GM12878 (cell line): ENCODE data around the gene EXOSC1. TPM values are rescaled to one million over a fixed set of nuclear protein-coding genes. Genes with fewer than 3 reads are reported as not detected.

ENCODE experiments used
- ATAC-seq: fragments of 200-7000 bp; cut with Tn5 transposase; 3 replicates; pipeline ENCODE4 v1.9.1; 2020; ENCODE audit warnings: mild to moderate bottlenecking, moderate library complexity
- BruUV-seq: library from RNA; stranded (reverse); fragments of 400-500 nt; replicated peaks from 2 replicates; lab custom pipeline; 2021; lab: Mats Ljungman, UMichigan
- CTCF ChIA-PET: fragments of 300-600 bp; sonication (Branson Sonifier 250); formaldehyde crosslinking; extraction: SDS; loops from one replicate; lab custom pipeline; 2021; ENCODE audit warnings: inconsistent platforms; lab: Yijun Ruan, JAX
- POLR2A ChIA-PET: fragments of 350-600 bp; formaldehyde crosslinking; extraction: SDS; loops from one replicate; lab custom pipeline; 2021; ENCODE audit warnings: inconsistent platforms; lab: Charles Lee
- RAD21 ChIA-PET: fragments of 300-600 bp; sonication (Branson Sonifier 250); formaldehyde crosslinking; loops from one replicate; lab custom pipeline; 2023; ENCODE audit warnings: antibody characterized with exemption; ENCODE audit not compliant: unreplicated experiment; lab: Charles Lee
- SMC1A ChIA-PET: fragments of 300-600 bp; sonication (Branson Sonifier 250); formaldehyde crosslinking; loops from one replicate; lab custom pipeline; 2023; ENCODE audit not compliant: unreplicated experiment, uncharacterized antibody; lab: Charles Lee
- DNase-seq: peaks from one replicate; pipeline ENCODE4 v3.0.0-alpha.2; 2011; ENCODE audit warnings: low read depth, low spot score
- FAIRE-seq: peaks from 3 replicates; lab custom pipeline; 2011; peaks lifted over from hg19 to GRCh38; lab: Jason Lieb, UNC
- H2AFZ ChIP-seq: 2 replicates; pipeline ENCODE4 v1.6.0; 2011; ENCODE audit warnings: low read depth, low read length, control low read depth; ENCODE audit not compliant: control insufficient read depth
- H3K27ac ChIP-seq: 2 replicates; pipeline ENCODE4 v1.5.1; 2011; ENCODE audit warnings: control low read depth; ENCODE audit not compliant: control insufficient read depth, insufficient read depth
- H3K27me3 ChIP-seq, 2 experiments: replicated peaks in 1 of 2; 2 replicates each; pipeline versions ENCODE4 v1.6.0 to v1.6.1; 2011; ENCODE audit warnings: low read length in 1 of 2; ENCODE audit not compliant: control insufficient read depth in 2 of 2, insufficient read depth in 2 of 2
- H3K36me3 ChIP-seq, 2 experiments: 2 replicates each; pipeline ENCODE4 v1.5.1; 2011; ENCODE audit warnings: low read length in 1 of 2; ENCODE audit not compliant: control insufficient read depth in 2 of 2, insufficient read depth in 2 of 2
- H3K4me1 ChIP-seq: 2 replicates; pipeline ENCODE4 v1.6.1; 2011; ENCODE audit warnings: mild to moderate bottlenecking, low read length, moderate library complexity, mixed read lengths; ENCODE audit not compliant: control insufficient read depth, insufficient read depth
- H3K4me2 ChIP-seq: 2 replicates; pipeline ENCODE4 v1.6.0; 2011; ENCODE audit warnings: control low read depth; ENCODE audit not compliant: control insufficient read depth, insufficient read depth
- H3K4me3 ChIP-seq: fragments of 200-600 bp; sonication (generic); 2 replicates; pipeline ENCODE4 v1.5.1; 2016
- H3K79me2 ChIP-seq: 2 replicates; pipeline ENCODE4 v1.6.0; 2011; ENCODE audit warnings: low read length; ENCODE audit not compliant: control insufficient read depth, insufficient read depth
- H3K9ac ChIP-seq: 2 replicates; pipeline ENCODE4 v1.8.0; 2011; ENCODE audit warnings: low read length, control low read depth, mixed read lengths; ENCODE audit not compliant: control insufficient read depth, insufficient read depth
- H3K9me3 ChIP-seq: replicated peaks from 3 replicates; pipeline ENCODE4 v1.5.1; 2011; ENCODE audit warnings: mild to moderate bottlenecking, low read length; ENCODE audit not compliant: control insufficient read depth, insufficient read depth
- H4K20me1 ChIP-seq: 2 replicates; pipeline ENCODE4 v1.6.0; 2011; ENCODE audit not compliant: control insufficient read depth, insufficient read depth
- EGR1 ChIP-seq, 2 experiments: IDR thresholded peaks; 1 replicate in 1 of 2; 2 replicates in 1 of 2; pipeline ENCODE4 v1.6.1; 2011 to 2012; ENCODE audit warnings: low read depth in 2 of 2, low read length in 2 of 2, borderline replicate concordance in 1 of 2, mild to moderate bottlenecking in 1 of 2, moderate library complexity in 1 of 2
- ETV6 ChIP-seq, 2 experiments: fragments of 450-650 bp in 1 of 2; IDR thresholded peaks in 1 of 2; conservative IDR thresholded peaks in 1 of 2; 2 replicates each; pipeline ENCODE4 v1.6.1; 2014; ENCODE audit warnings: antibody characterized with exemption in 1 of 2, borderline replicate concordance in 1 of 2, low read depth in 1 of 2, mild to moderate bottlenecking in 1 of 2, moderate library complexity in 1 of 2
- FOXK2 ChIP-seq: fragments of 450-650 bp; IDR thresholded peaks from 2 replicates; pipeline ENCODE4 v1.6.1; 2017; ENCODE audit warnings: mild to moderate bottlenecking, moderate library complexity
- PAX8 ChIP-seq: fragments of 450-650 bp; IDR thresholded peaks from 2 replicates; pipeline ENCODE4 v1.6.1; 2017; ENCODE audit warnings: mild to moderate bottlenecking, moderate library complexity
- TARDBP ChIP-seq: IDR thresholded peaks from 2 replicates; pipeline ENCODE4 v1.6.1; 2016; ENCODE audit warnings: borderline replicate concordance
- WGBS: methylation state at CpG from one replicate; pipeline ENCODE4 v1.1.6; 2016; ENCODE audit warnings: low lambda C conversion rate; ENCODE audit not compliant: insufficient replicate concordance, insufficient coverage; ENCODE audit errors: missing lambda C conversion rate; 5-methylcytosine and 5-hydroxymethylcytosine counted together
- in situ Hi-C: fragments of 300-500 bp; cut with MboI; formaldehyde crosslinking; loops from 9 replicates; pipeline ENCODE4 v1.14.3; 2018; ENCODE audit warnings: mixed read lengths
- intact Hi-C: fragments of 100-400 bp; cut with micrococcal nuclease; formaldehyde crosslinking; loops from one replicate; pipeline ENCODE4 v1.14.2; 2022; ENCODE audit not compliant: unreplicated experiment
- polyA plus RNA-seq, 11 experiments: library from polyadenylated mRNA; depleted of rRNA in 4 of 11; unstranded in 6 of 11; stranded (reverse) in 5 of 11; fragments of >200 nt; fragmentation: Nextera tagmentation in 4 of 11; fragmentation: Illumina TruSeq in 1 of 11; extraction: Ambion mirVana in 4 of 11; extraction: Trizol in 1 of 11; gene quantifications; 1 replicate in 1 of 11; 2 replicates in 10 of 11; pipeline versions ENCODE4 v1.2.1 to v1.2.3, GENCODE V29; 2011 to 2016; ENCODE audit warnings: inconsistent platforms in 2 of 11, missing spikeins in 2 of 11, low read depth in 1 of 11
- total RNA-seq, 4 experiments: library from RNA; depleted of rRNA in 3 of 4; stranded (reverse); fragments of >200 nt in 3 of 4; fragmentation: Illumina TruSeq in 1 of 4; extraction: Trizol in 1 of 4; gene quantifications; 2 replicates each; pipeline versions ENCODE4 v1.2.1 to v1.2.3, GENCODE V29; 2013 to 2021
- TF ChIP-seq, protein P1 (sequence below): fragments of 450-650 bp; IDR thresholded peaks from 2 replicates; pipeline ENCODE4 v1.6.1; 2018; ENCODE audit warnings: mild to moderate bottlenecking, low read depth, moderate library complexity; ENCODE audit not compliant: partially characterized antibody
- TF ChIP-seq, protein P2 (sequence below): fragments of 450-650 bp; IDR thresholded peaks from 2 replicates; pipeline ENCODE4 v1.6.1; 2017; ENCODE audit warnings: low read depth, mild to moderate bottlenecking, moderate library complexity
- TF ChIP-seq, protein P3 (sequence below): fragments of 450-650 bp; formaldehyde crosslinking; IDR thresholded peaks from 2 replicates; pipeline ENCODE4 v1.4.0; 2020; ENCODE audit warnings: mild to moderate bottlenecking, moderate library complexity

EXOSC1 gene
- total and polyA plus RNA-seq, 10 of the 15 experiments (the other 5 are each of a cell fraction or from before 2014, with no cell fraction given), result 43.4 to 121 (median 75.1) TPM

DNA sequence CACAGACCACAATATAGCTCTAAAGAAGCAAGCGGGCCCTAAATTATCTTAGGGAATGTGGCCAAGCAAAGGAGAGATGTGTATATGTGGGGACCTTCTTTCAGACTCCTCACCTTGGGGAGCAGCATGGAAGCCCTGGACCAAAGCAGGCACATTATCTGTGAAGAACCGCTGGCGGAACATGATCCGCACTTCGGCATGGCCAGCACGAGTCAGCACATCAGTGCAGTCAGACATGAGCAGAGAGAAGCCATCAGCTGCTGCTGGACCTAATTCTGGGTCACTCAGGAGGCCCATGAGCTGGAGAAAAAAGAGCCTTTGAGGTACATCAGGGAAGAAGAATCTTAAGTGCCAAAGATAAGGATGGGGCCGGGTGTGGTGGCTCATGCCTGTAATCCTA is 14.1 kb upstream of the EXOSC1 start (continued):
- TF ChIP-seq, protein P1, sequence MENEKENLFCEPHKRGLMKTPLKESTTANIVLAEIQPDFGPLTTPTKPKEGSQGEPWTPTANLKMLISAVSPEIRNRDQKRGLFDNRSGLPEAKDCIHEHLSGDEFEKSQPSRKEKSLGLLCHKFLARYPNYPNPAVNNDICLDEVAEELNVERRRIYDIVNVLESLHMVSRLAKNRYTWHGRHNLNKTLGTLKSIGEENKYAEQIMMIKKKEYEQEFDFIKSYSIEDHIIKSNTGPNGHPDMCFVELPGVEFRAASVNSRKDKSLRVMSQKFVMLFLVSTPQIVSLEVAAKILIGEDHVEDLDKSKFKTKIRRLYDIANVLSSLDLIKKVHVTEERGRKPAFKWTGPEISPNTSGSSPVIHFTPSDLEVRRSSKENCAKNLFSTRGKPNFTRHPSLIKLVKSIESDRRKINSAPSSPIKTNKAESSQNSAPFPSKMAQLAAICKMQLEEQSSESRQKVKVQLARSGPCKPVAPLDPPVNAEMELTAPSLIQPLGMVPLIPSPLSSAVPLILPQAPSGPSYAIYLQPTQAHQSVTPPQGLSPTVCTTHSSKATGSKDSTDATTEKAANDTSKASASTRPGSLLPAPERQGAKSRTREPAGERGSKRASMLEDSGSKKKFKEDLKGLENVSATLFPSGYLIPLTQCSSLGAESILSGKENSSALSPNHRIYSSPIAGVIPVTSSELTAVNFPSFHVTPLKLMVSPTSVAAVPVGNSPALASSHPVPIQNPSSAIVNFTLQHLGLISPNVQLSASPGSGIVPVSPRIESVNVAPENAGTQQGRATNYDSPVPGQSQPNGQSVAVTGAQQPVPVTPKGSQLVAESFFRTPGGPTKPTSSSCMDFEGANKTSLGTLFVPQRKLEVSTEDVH, result no peak
- TF ChIP-seq, all 136 proteins: peak for 0

DNA sequence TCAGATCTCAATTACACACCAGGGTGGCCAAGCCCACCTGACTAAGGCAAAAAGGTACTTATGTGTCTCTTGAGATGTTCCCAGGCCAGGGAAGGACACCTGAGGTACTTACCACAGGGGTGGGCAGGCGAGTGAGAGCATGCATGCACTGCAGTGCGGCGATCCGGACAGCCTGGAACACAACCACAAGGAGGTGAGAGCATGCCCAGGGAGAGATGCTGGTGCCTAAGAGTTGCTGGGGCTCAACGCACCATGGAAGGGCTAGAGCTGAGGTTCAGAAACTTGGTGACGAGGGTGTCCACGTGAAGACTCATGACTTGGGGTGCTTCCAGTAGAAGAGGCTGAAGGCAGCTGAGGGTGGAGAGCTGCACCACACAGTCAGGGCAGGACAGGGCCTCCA is 13.3 kb upstream of the EXOSC1 start:
- Histone ChIP-seq H2AFZ (no peak overlapping the region), H3K27me3 (no peaks in the 10 kb centered on the region), H3K79me2 (no peaks in the 10 kb centered on the region), H3K9ac (no peak overlapping the region), H4K20me1 (no peaks in the 10 kb centered on the region), H3K36me3 (peaks cover 25 to 50% of the 10 kb centered on the region in 2 experiments), H3K9me3 (no peaks in the 10 kb centered on the region), H3K4me1 (no peaks in the 10 kb centered on the region), H3K27ac (no peak overlapping the region), H3K4me2 (no peak overlapping the region), H3K4me3 (no peak overlapping the region)
- FAIRE-seq, result no peak
- TF ChIP-seq TARDBP (no peak), EGR1 (IDR thresholded peaks at IDR 0.05; ENCODE audit: borderline replicate concordance in 1 of 2, low read depth in 2 of 2, low read length in 2 of 2) (no peak), PAX8 (no peak), ETV6 (conservative IDR thresholded peaks at IDR 0.05 in 1 of 2, IDR thresholded peaks at IDR 0.05 in 1 of 2; ENCODE audit: borderline replicate concordance in 1 of 2, low read depth in 1 of 2) (no peak), FOXK2 (no peak)
- TF ChIP-seq, protein P2, sequence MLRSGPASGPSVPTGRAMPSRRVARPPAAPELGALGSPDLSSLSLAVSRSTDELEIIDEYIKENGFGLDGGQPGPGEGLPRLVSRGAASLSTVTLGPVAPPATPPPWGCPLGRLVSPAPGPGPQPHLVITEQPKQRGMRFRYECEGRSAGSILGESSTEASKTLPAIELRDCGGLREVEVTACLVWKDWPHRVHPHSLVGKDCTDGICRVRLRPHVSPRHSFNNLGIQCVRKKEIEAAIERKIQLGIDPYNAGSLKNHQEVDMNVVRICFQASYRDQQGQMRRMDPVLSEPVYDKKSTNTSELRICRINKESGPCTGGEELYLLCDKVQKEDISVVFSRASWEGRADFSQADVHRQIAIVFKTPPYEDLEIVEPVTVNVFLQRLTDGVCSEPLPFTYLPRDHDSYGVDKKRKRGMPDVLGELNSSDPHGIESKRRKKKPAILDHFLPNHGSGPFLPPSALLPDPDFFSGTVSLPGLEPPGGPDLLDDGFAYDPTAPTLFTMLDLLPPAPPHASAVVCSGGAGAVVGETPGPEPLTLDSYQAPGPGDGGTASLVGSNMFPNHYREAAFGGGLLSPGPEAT, result no peak
- TF ChIP-seq, protein P3, sequence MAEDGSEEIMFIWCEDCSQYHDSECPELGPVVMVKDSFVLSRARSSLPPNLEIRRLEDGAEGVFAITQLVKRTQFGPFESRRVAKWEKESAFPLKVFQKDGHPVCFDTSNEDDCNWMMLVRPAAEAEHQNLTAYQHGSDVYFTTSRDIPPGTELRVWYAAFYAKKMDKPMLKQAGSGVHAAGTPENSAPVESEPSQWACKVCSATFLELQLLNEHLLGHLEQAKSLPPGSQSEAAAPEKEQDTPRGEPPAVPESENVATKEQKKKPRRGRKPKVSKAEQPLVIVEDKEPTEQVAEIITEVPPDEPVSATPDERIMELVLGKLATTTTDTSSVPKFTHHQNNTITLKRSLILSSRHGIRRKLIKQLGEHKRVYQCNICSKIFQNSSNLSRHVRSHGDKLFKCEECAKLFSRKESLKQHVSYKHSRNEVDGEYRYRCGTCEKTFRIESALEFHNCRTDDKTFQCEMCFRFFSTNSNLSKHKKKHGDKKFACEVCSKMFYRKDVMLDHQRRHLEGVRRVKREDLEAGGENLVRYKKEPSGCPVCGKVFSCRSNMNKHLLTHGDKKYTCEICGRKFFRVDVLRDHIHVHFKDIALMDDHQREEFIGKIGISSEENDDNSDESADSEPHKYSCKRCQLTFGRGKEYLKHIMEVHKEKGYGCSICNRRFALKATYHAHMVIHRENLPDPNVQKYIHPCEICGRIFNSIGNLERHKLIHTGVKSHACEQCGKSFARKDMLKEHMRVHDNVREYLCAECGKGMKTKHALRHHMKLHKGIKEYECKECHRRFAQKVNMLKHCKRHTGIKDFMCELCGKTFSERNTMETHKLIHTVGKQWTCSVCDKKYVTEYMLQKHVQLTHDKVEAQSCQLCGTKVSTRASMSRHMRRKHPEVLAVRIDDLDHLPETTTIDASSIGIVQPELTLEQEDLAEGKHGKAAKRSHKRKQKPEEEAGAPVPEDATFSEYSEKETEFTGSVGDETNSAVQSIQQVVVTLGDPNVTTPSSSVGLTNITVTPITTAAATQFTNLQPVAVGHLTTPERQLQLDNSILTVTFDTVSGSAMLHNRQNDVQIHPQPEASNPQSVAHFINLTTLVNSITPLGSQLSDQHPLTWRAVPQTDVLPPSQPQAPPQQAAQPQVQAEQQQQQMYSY, result no peak
- SMC1A ChIA-PET, result interaction anchor here (0.6 kb wide), 1 partner anchor 92 kb away, joined by 3 read pairs; no protein-coding TSS in a partner anchor
- no TSS peak for BruUV-seq
- ATAC-seq, result no peak
- no peak for DNase-seq
- 99% methylated on average over 7 of the region's 7 CpGs for WGBS
- intact Hi-C loops, result no loop called here
- CTCF ChIA-PET, result interaction anchor here (1.1 kb wide), 2 partner anchors 94 to 153 kb away, joined by 3 read pairs; no protein-coding TSS in a partner anchor
- POLR2A ChIA-PET, result interaction anchor here (1.0 kb wide), 1 partner anchor 14 kb away, joined by 3 read pairs; no protein-coding TSS in a partner anchor
- in situ Hi-C loops, result no loop called here
- RAD21 ChIA-PET, result interaction anchor here (1.0 kb wide), 1 partner anchor 94 kb away, joined by 4 read pairs; no protein-coding TSS in a partner anchor
